Activated T-cell treated with anti-CD3 and anti-CD28 coated beads, Interleukin-2, amount 50 U/mL, for 72 hours (primary cell): ENCODE data around the gene MSANTD1. TPM values are rescaled to one million over a fixed set of nuclear protein-coding genes. Genes with fewer than 3 reads are reported as not detected.

Source experiments
- ATAC-seq, 2 donors: fragments of 150-1000 bp; cut with Tn5 transposase; replicated peaks in 1 of 2; 2 replicates each; pipeline ENCODE4 v1.10.0; 2021; ENCODE audit warnings: moderate library complexity in 2 of 2, mild to moderate bottlenecking in 1 of 2
- DNase-seq, 2 donors: peaks; one replicate each; pipeline ENCODE4 v3.0.0; 2021 to 2022; ENCODE audit warnings: mixed read lengths in 1 of 2
- H3K27ac Mint-ChIP-seq: one replicate; pipeline ENCODE4 v1.8.0; 2022; ENCODE audit warnings: mild to moderate bottlenecking, moderate library complexity, mixed read lengths
- H3K27me3 Mint-ChIP-seq: one replicate; pipeline ENCODE4 v1.8.0; 2022; ENCODE audit warnings: low read depth, mixed read lengths
- H3K36me3 Mint-ChIP-seq, 2 donors: one replicate each; pipeline ENCODE4 v1.8.0; 2022; ENCODE audit warnings: mixed read lengths in 2 of 2, mild to moderate bottlenecking in 1 of 2; ENCODE audit not compliant: insufficient read depth in 2 of 2
- H3K4me1 Mint-ChIP-seq: one replicate; pipeline ENCODE4 v1.8.0; 2022; ENCODE audit warnings: low read depth, mixed read lengths
- H3K4me3 Mint-ChIP-seq, 2 donors: one replicate each; pipeline ENCODE4 v1.8.0; 2022; ENCODE audit warnings: mild to moderate bottlenecking in 2 of 2, mixed read lengths in 2 of 2, moderate library complexity in 2 of 2
- H3K9me3 Mint-ChIP-seq, 2 donors: one replicate each; pipeline ENCODE4 v1.8.0; 2022; ENCODE audit warnings: mixed read lengths in 2 of 2
- total RNA-seq, 2 donors: library from RNA; stranded (reverse); gene quantifications; one replicate each; pipeline ENCODE4 v1.2.3, GENCODE V29; 2022

Gene MSANTD1
- total RNA-seq = 1 to 10 TPM; 2.4 to 2.5 TPM

DNA sequence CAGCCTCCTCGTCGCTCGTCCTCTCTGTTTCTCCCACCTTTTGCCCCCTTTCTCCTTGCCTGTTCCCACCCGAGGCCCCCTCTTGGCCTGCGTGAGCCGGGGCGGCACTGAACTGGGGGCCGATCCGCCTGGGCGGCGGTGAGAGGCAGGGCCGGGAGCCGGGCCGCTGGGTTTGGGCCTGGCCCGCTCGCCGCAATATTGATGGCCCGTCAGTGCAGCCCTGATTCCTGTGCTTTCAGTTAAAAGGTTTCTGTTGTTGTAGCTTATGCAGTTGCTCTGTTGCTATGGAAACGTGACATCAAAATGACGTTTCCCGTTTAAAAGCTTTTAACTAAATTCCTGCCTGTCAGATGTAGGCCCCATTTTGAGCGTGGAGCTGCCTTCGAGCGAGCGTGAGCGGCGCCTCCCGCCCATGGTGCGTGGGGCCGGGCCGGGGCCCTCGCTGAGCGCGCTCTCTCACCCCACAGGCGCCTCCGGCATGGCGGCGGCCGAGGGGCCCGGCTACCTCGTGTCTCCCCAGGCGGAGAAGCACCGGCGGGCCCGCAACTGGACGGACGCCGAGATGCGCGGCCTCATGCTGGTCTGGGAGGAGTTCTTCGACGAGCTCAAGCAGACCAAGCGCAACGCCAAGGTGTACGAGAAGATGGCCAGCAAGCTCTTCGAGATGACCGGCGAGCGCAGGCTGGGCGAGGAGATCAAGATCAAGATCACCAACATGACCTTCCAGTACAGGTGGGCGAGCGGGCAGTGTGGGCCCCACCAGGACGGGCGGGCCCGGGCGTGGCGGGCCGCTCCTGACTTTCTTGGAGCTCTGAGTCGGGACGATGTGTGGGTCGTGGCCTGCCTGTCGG lies at the start of gene MSANTD1:
Gene MSANTD1, plus strand, starts transcription at position 349 of the 851 bp plus-strand sequence. Its CDS starts 64 bp downstream, at position 413.
- H3K27ac Mint-ChIP-seq = no peak within 1 kb of the TSS

GRCh38 chr4:3199653-3200422 lies 49.1 kb upstream of the MSANTD1 start:
- no peak for ATAC-seq

More for the DNA sequence above, at the start of gene MSANTD1:
- H3K36me3 Mint-ChIP-seq = no peaks in the 10 kb centered on the region
- ATAC-seq (no peak), DNase-seq (no peak)
- no peaks in the 10 kb centered on the region for H3K9me3 Mint-ChIP-seq
- H3K4me1 Mint-ChIP-seq = peaks cover 8% of the 10 kb centered on the region
- H3K27me3 Mint-ChIP-seq = no peaks in the 10 kb centered on the region
- H3K4me3 Mint-ChIP-seq = no peak within 1 kb of the TSS

DNA sequence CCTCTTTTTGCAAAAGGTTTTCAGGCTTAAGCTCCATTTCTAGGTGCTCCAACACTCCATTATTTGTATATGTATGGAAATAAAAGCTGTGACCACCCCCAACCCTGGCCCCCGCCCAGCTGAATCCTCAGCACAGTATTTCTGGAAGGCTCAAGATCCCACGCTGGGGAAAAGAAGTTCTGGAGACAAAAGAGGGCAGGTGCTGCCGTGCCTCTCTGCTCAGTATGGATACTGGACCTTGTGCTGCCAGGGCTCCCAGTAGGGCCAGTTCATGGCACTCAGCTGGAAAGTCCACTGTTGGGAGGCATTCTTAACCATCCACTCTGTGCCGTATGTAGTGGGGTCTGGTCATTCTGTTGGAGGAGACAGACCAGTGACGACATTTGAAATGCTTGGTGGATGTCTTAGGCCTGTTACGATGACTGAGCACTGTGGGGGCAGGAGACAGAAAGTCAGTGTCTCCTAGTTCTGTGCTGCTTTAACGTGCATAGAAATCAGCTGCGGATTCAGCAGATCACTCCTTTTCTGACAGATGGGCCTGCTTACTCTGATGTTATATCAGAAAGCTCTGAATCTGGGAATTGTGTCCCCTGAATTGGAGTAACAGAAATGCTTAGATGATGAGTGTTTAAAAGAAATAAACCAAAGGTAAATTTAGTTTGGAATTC lies 48.4 kb upstream of the MSANTD1 start:
- no peak for ATAC-seq
- no peaks in the 10 kb centered on the region for H3K27me3 Mint-ChIP-seq
- H3K4me3 Mint-ChIP-seq = no peak overlapping the region
- peaks cover 57% of the 10 kb centered on the region for H3K4me1 Mint-ChIP-seq
- H3K27ac Mint-ChIP-seq = no peak overlapping the region
- H3K36me3 Mint-ChIP-seq = peaks cover 0 to 1% of the 10 kb centered on the region in 2 donors
- H3K9me3 Mint-ChIP-seq = no peaks in the 10 kb centered on the region
- DNase-seq = no peak

More at GRCh38 chr4:3199653-3200422, 49.1 kb upstream of the MSANTD1 start:
- H3K36me3 Mint-ChIP-seq = peaks cover 0 to 1% of the 10 kb centered on the region in 2 donors
- H3K4me3 Mint-ChIP-seq = no peak overlapping the region
- H3K9me3 Mint-ChIP-seq = no peaks in the 10 kb centered on the region
- DNase-seq = no peak
- peaks cover 64% of the 10 kb centered on the region for H3K4me1 Mint-ChIP-seq
- no peaks in the 10 kb centered on the region for H3K27me3 Mint-ChIP-seq
- H3K27ac Mint-ChIP-seq = no peak overlapping the region

- peak; percentile 86 to 87 for ATAC-seq
- H3K27me3 Mint-ChIP-seq = no peaks in the 10 kb centered on the region
- H3K36me3 Mint-ChIP-seq = peaks cover 4 to 9% of the 10 kb centered on the region in 2 donors
- H3K4me3 Mint-ChIP-seq = peak overlapping the region; percentile 60 to 78
- H3K4me1 Mint-ChIP-seq = peaks cover 43% of the 10 kb centered on the region
- H3K9me3 Mint-ChIP-seq = no peaks in the 10 kb centered on the region
- peak overlapping the region; percentile 62 for H3K27ac Mint-ChIP-seq
- DNase-seq = peak; percentile 73 to 78
These were observed 46.9 kb upstream of the MSANTD1 start for GRCh38 chr4:3201718-3202702.

GRCh38 chr4:3202836-3203820 lies 45.8 kb upstream of the MSANTD1 start:
- DNase-seq = peak; percentile 43 to 45
- Mint-ChIP-seq H3K27ac (peak overlapping the region; percentile 62), H3K9me3 (no peaks in the 10 kb centered on the region), H3K4me1 (peaks cover 35% of the 10 kb centered on the region), H3K4me3 (peak overlapping the region; percentile 60 to 78), H3K36me3 (peaks cover 5 to 17% of the 10 kb centered on the region in 2 donors), H3K27me3 (no peaks in the 10 kb centered on the region)
- peak; percentile 34 to 35 for ATAC-seq

- no peaks in the 10 kb centered on the region for H3K9me3 Mint-ChIP-seq
- DNase-seq = no peak
- peaks cover 35% of the 10 kb centered on the region for H3K4me1 Mint-ChIP-seq
- no peaks in the 10 kb centered on the region for H3K27me3 Mint-ChIP-seq
- peaks cover 5 to 22% of the 10 kb centered on the region in 2 donors for H3K36me3 Mint-ChIP-seq
- peak overlapping the region; percentile 62 for H3K27ac Mint-ChIP-seq
- no peak overlapping the region for H3K4me3 Mint-ChIP-seq
- ATAC-seq = no peak
These were observed 45.0 kb upstream of the MSANTD1 start for GRCh38 chr4:3203971-3204431.

GRCh38 chr4:3205995-3206394 lies 43.0 kb upstream of the MSANTD1 start:
- DNase-seq (no peak), ATAC-seq (no peak)
- peaks cover 30% of the 10 kb centered on the region for H3K4me1 Mint-ChIP-seq
- H3K9me3 Mint-ChIP-seq = no peaks in the 10 kb centered on the region
- H3K36me3 Mint-ChIP-seq = peaks cover 8 to 25% of the 10 kb centered on the region in 2 donors
- no peaks in the 10 kb centered on the region for H3K27me3 Mint-ChIP-seq
- H3K27ac Mint-ChIP-seq = no peak overlapping the region
- no peak overlapping the region for H3K4me3 Mint-ChIP-seq

DNA sequence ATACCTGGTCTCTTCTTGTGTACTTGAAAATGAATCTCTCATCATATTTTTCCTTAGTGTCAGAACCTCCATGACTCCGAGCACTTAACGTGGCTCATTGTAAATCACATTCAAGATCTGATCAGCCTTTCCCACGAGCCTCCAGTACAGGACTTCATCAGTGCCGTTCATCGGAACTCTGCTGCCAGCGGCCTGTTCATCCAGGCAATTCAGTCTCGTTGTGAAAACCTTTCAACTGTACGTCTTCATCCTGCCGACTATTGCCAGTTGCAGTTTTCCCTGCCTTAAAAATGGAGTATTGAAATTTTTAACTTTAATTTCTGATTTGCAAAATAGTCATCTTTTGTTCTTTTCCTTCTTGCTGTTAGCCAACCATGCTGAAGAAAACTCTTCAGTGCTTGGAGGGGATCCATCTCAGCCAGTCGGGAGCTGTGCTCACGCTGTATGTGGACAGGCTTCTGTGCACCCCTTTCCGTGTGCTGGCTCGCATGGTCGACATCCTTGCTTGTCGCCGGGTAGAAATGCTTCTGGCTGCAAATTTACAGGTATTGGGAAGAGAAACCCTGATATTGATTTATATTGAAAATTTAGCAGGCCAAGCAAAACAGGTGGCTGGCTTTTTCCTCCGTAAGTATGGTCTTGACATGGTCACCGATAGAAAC lies 42.4 kb upstream of the MSANTD1 start:
- peaks cover 24% of the 10 kb centered on the region for H3K4me1 Mint-ChIP-seq
- DNase-seq = no peak
- ATAC-seq = no peak
- H3K9me3 Mint-ChIP-seq = no peaks in the 10 kb centered on the region
- H3K27me3 Mint-ChIP-seq = no peaks in the 10 kb centered on the region
- H3K36me3 Mint-ChIP-seq = peaks cover 8 to 25% of the 10 kb centered on the region in 2 donors
- H3K27ac Mint-ChIP-seq = peak overlapping the region; percentile 43
- H3K4me3 Mint-ChIP-seq = no peak overlapping the region

DNA sequence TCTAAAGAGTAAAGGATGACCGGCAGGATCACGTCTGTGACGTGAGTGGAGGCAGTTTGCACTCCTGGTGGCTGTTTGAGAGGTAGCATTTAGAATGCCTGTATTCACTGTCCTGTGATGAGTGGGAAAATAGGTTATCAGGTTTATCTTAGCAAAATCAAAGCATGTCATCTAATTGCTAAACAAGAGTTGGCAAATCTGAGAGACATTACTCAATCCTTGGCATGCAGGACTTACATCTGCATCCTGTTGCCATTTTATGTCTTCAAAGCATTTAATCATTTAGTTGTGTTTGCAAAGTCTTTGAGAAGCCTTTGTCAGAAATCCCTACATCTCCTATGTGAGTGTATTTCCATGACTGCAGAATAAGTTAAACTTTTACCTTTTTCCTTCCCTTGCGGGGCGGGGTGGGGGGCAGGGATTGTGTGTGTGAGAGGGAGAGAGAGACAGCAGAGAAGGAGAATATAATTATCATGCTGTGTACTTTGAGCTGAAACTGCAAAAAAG lies 41.4 kb upstream of the MSANTD1 start:
- H3K36me3 Mint-ChIP-seq = peaks cover 8 to 25% of the 10 kb centered on the region in 2 donors
- no peaks in the 10 kb centered on the region for H3K27me3 Mint-ChIP-seq
- H3K4me1 Mint-ChIP-seq = peaks cover 14% of the 10 kb centered on the region
- DNase-seq = no peak
- H3K27ac Mint-ChIP-seq = no peak overlapping the region
- H3K9me3 Mint-ChIP-seq = no peaks in the 10 kb centered on the region
- ATAC-seq = no peak
- no peak overlapping the region for H3K4me3 Mint-ChIP-seq

- Mint-ChIP-seq H3K27ac (no peak overlapping the region), H3K4me3 (no peak overlapping the region), H3K9me3 (no peaks in the 10 kb centered on the region), H3K27me3 (no peaks in the 10 kb centered on the region), H3K36me3 (peaks cover 10 to 26% of the 10 kb centered on the region in 2 donors), H3K4me1 (peaks cover 1% of the 10 kb centered on the region)
- DNase-seq (no peak), ATAC-seq (no peak)
These were observed 40.1 kb upstream of the MSANTD1 start for GRCh38 chr4:3208826-3209225.
